ENCODE results near the gene RAI1. TPM values are rescaled to one million over a fixed set of nuclear protein-coding genes. Genes with fewer than 3 reads are reported as not detected.

The RAI1 gene
- total and polyA plus RNA-seq, 2 of the 8 experiments (the other 6 are each of a cell fraction or from before 2014, with no cell fraction given), result 0.39 to 1.2 TPM

GRCh38 chr17:17726458-17727060 lies 45.3 kb downstream of the RAI1 start:
- Histone ChIP-seq H3K23ac (ENCODE audit: insufficient read length) (no peak overlapping the region), H3K79me1 (ENCODE audit: low read depth, low read length) (no peaks in the 10 kb centered on the region), H3K56ac (replicated peaks; ENCODE audit: insufficient read length, low read depth, low read length) (no peak overlapping the region), H3K79me2 (ENCODE audit: control insufficient read depth in 1 of 2, insufficient read depth in 2 of 2, low read length in 2 of 2) (no peaks in the 10 kb centered on the region), H4K8ac (ENCODE audit: extremely low read depth, insufficient read depth, low read length) (no peak overlapping the region), H2BK120ac (replicated peaks; ENCODE audit: low read depth, low read length) (no peak overlapping the region), H2BK20ac (ENCODE audit: low read length) (no peak overlapping the region), H2BK5ac (ENCODE audit: low read depth, low read length) (no peak overlapping the region), H3K27me3 (replicated peaks in 1 of 4; ENCODE audit: control insufficient read depth in 3 of 4, extremely low read depth in 1 of 4, insufficient read depth in 3 of 4, low read length in 3 of 4) (peaks cover 63 to 79% (median 76%) of the 10 kb centered on the region in 4 experiments), H3K4me3 (ENCODE audit: extremely low read depth in 1 of 4, insufficient read depth in 2 of 4, low read depth in 3 of 4, low read length in 4 of 4) (no peak overlapping the region), H3K9me3 (ENCODE audit: insufficient read depth in 2 of 2, low read depth in 1 of 2, low read length in 1 of 2) (no peaks in the 10 kb centered on the region), H2BK15ac (ENCODE audit: low read length) (no peak overlapping the region), H3K23me2 (ENCODE audit: low read depth, low read length) (peaks cover 7% of the 10 kb centered on the region; the same call in 1 of the 2 replicates), H3K36me3 (ENCODE audit: control insufficient read depth in 2 of 4, insufficient read depth in 4 of 4, low read length in 3 of 4) (peaks cover 0 to 3% (median 0%) of the 10 kb centered on the region in 4 experiments; a peak in 1 of 8 replicates), H3K14ac (ENCODE audit: insufficient read length) (no peak overlapping the region), H3K9ac (replicated peaks in 1 of 4; ENCODE audit: extremely low read depth in 1 of 4, low read depth in 3 of 4, low read length in 3 of 4) (no peak overlapping the region), H4K20me1 (replicated peaks in 1 of 2; ENCODE audit: control insufficient read depth in 1 of 2, insufficient read depth in 2 of 2, low read length in 2 of 2) (peaks cover 19 to 26% of the 10 kb centered on the region in 2 experiments), H2AK5ac (ENCODE audit: low read depth, low read length) (peak overlapping the region; percentile 60; the same call in 1 of the 2 replicates), H3K27ac (ENCODE audit: low read depth, low read length) (no peak overlapping the region), H3K18ac (ENCODE audit: extremely low read depth, low read length) (no peak overlapping the region), H3K4me2 (ENCODE audit: insufficient read depth in 1 of 2, low read depth in 2 of 2, low read length in 2 of 2) (peak overlapping the region in 1 of 2 experiments; percentile 80; a peak in 1 of 4 replicates), H3K4me1 (replicated peaks in 1 of 4; ENCODE audit: control insufficient read depth in 3 of 4, insufficient read depth in 4 of 4, low read length in 3 of 4) (peaks cover 0 to 29% (median 17%) of the 10 kb centered on the region in 4 experiments; a peak in 6 of 7 replicates), H3K4ac (replicated peaks; ENCODE audit: insufficient read length, low read depth, low read length) (no peak overlapping the region), H2BK12ac (ENCODE audit: low read depth, low read length) (no peak overlapping the region), H2AFZ (ENCODE audit: low read length) (no peak overlapping the region), H4K91ac (replicated peaks; ENCODE audit: insufficient read length, low read length) (no peak overlapping the region), H4K5ac (ENCODE audit: insufficient read length, low read depth, low read length) (no peak overlapping the region)
- ChIA-PET CTCF (ENCODE audit: partially characterized antibody) (interaction anchor here (0.7 to 6.1 kb wide), 9 partner anchors 11 to 372 kb away, joined by 3 to 79 read pairs (median 4); no protein-coding TSS in a partner anchor), POLR2A (ENCODE audit: partially characterized antibody) (interaction anchor here (0.9 to 2.1 kb wide), 5 partner anchors 13 to 59 kb away, joined by 3 to 6 read pairs (median 4); no protein-coding TSS in a partner anchor)
- DNase-seq (ENCODE audit: low read depth in 1 of 2, low spot score in 2 of 2), result no peak
- FAIRE-seq, result no peak
- WGBS, 2 experiments (ENCODE audit: extremely low coverage in 1 of 2, insufficient coverage in 1 of 2, insufficient read length in 1 of 2, insufficient replicate concordance in 2 of 2, low coverage in 1 of 2, low lambda C conversion rate in 2 of 2, missing lambda C conversion rate in 1 of 2), result 26% methylated on average over 6 of the region's 6 CpGs; no CpG with 5 or more reads in 1 of the 2 experiments
- TF ChIP-seq CTCF (IDR thresholded peaks at IDR 0.05; ENCODE audit: control extremely low read depth in 1 of 3, insufficient read depth in 1 of 3, low read depth in 1 of 3, low read length in 3 of 3) (no peak), JUND (IDR thresholded peaks at IDR 0.05; ENCODE audit: low read length) (no peak), GABPA (IDR thresholded peaks at IDR 0.05; ENCODE audit: borderline replicate concordance, insufficient read depth, low read length) (no peak), ASH2L (IDR thresholded peaks at IDR 0.05; ENCODE audit: low read length) (no peak), USF2 (IDR thresholded peaks at IDR 0.05; ENCODE audit: low read length) (no peak), SP1 (IDR thresholded peaks at IDR 0.05; ENCODE audit: low read depth, low read length) (no peak), SRF (IDR thresholded peaks at IDR 0.05; ENCODE audit: low read depth, low read length) (no peak), RBBP5 (IDR thresholded peaks at IDR 0.05; ENCODE audit: borderline replicate concordance, low read depth, low read length) (no peak)

Data from H1 (cell line).